Thymus (tissue), 11 donors: ENCODE measurements around the gene ADAMTS14. TPM values are rescaled to one million over a fixed set of nuclear protein-coding genes. Genes with fewer than 3 reads are reported as not detected.

Experiments used
- DNase-seq, 9 donors: peaks; one replicate each; pipeline ENCODE4 v3.0.0-alpha.2; 2013; ENCODE audit warnings: low spot score in 9 of 9, low read depth in 6 of 9, missing footprints in 1 of 9
- H3K27ac ChIP-seq, 2 donors: one replicate each; pipeline ENCODE4 v1.5.1; 2013; ENCODE audit warnings: control low read depth in 1 of 2, low read depth in 1 of 2, low read length in 1 of 2, mild to moderate bottlenecking in 1 of 2, moderate library complexity in 1 of 2
- H3K27me3 ChIP-seq, 2 donors: one replicate each; pipeline ENCODE4 v1.5.1; 2013; ENCODE audit warnings: low read length in 1 of 2; ENCODE audit not compliant: control insufficient read depth in 2 of 2, insufficient read depth in 1 of 2
- H3K36me3 ChIP-seq, 2 donors: one replicate each; pipeline ENCODE4 v1.5.1; 2013; ENCODE audit warnings: low read length in 1 of 2, mild to moderate bottlenecking in 1 of 2, moderate library complexity in 1 of 2; ENCODE audit not compliant: control insufficient read depth in 2 of 2, insufficient read depth in 2 of 2
- H3K4me1 ChIP-seq, 2 donors: one replicate each; pipeline ENCODE4 v1.5.1; 2013; ENCODE audit warnings: low read length in 2 of 2; ENCODE audit not compliant: control insufficient read depth in 2 of 2, insufficient read depth in 2 of 2
- H3K4me3 ChIP-seq, 2 donors: one replicate each; pipeline ENCODE4 v1.5.1; 2013; ENCODE audit warnings: low read length in 2 of 2, control low read depth in 1 of 2, mild to moderate bottlenecking in 1 of 2
- H3K9me3 ChIP-seq, 2 donors: one replicate each; pipeline ENCODE4 v1.5.1; 2013; ENCODE audit warnings: low read length in 1 of 2, mild to moderate bottlenecking in 1 of 2; ENCODE audit not compliant: control insufficient read depth in 2 of 2, insufficient read depth in 1 of 2
- WGBS: extraction: QIAGEN DNeasy Blood & Tissue Kit; methylation state at CpG from one replicate; pipeline ENCODE4 v1.1.7; 2013; 5-methylcytosine and 5-hydroxymethylcytosine counted together
- polyA plus RNA-seq: library from polyadenylated mRNA; stranded (reverse); fragments of 200-250 nt; gene quantifications from one replicate; pipeline ENCODE4 v1.2.3, GENCODE V29; 2013
- total RNA-seq: library from RNA; stranded (reverse); fragments of 120-200 nt; gene quantifications from one replicate; pipeline ENCODE4 v1.2.4, GENCODE V29; 2013
- donor health status: healthy.

Gene ADAMTS14
- total and polyA plus RNA-seq, 2 donors, result 1.2 to 1.8 TPM

DNA sequence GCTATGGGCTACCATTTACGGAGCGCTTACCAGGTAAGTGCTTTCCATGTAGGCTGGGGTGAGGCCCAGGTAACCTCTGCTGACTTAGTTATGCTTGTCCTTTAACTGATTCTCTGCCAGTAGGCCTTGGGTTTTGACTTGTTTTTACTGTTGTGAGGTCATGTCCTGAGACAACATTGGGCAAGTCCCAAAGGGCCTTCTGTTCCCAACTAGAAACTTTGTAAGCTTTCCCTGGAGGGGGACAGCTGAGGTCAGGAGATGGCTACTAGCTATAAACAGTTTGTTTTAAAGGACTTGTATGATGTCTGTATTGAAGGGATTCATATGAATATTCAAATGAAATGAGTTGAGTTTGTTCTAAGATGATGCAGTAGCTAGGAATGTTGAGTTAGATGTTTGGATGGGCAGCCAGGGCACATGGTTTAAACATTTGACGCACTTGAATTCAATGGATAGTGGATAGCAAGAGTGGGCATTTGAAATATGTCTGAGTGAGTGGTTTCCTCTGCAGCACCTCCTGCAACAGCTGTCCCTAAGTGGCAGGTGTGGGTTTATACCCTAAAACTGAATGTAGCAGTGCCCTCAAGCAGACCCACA, 133.4 kb downstream of the ADAMTS14 start:
- Histone ChIP-seq H3K27me3 (no peaks in the 10 kb centered on the region), H3K27ac (no peak overlapping the region), H3K4me1 (no peaks in the 10 kb centered on the region), H3K36me3 (no peaks in the 10 kb centered on the region), H3K9me3 (no peaks in the 10 kb centered on the region), H3K4me3 (no peak overlapping the region)
- DNase-seq, result no peak
- 97% methylated on average over 3 of the region's 3 CpGs for WGBS

DNA sequence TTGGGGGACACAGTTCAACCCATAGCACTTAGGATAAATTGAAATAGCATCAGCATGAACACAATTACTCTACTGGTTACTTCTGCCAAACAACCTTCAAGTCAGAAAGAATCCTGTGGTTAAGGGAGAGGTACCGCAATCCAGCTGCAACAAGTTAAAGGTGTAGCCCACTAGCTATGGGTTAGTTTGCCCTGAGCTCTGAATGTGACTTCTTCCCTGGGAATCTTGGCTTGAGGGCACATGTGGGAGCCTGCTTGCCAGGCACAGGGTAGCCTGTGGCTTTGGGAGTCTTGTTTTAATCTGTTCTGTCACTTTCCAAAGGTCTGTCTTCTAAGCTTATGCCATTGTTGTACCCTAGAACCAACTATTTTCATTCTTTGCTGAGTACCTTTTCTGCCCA, 134.5 kb downstream of the ADAMTS14 start:
- Histone ChIP-seq H3K4me3 (no peak overlapping the region), H3K27me3 (no peaks in the 10 kb centered on the region), H3K27ac (no peak overlapping the region), H3K9me3 (no peaks in the 10 kb centered on the region), H3K4me1 (no peaks in the 10 kb centered on the region), H3K36me3 (no peaks in the 10 kb centered on the region)
- no peak for DNase-seq
- WGBS, result 100% methylated on average over 1 of the region's 1 CpG

DNA sequence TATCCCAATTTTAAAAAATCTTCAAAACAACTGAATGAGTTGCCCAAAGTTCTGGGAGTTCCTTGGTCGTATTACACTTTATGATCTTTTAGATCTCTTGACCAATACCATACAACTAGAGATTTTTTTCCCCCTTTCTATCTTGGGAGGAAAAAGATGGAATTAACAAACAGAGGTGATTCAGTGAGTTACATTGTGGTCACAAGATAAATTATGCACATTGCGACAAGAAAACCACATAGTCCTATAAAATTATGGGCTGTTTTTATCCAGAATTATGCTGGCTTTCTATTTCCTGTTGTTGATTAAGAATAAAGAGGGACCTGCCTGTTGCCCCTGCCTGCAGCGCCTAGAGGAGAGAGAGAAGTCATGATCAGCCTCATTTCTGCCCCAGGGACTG, 135.2 kb downstream of the ADAMTS14 start:
- 35% methylated on average over 3 of the region's 3 CpGs for WGBS
- no peak for DNase-seq
- no peaks in the 10 kb centered on the region for H3K36me3 ChIP-seq

DNA sequence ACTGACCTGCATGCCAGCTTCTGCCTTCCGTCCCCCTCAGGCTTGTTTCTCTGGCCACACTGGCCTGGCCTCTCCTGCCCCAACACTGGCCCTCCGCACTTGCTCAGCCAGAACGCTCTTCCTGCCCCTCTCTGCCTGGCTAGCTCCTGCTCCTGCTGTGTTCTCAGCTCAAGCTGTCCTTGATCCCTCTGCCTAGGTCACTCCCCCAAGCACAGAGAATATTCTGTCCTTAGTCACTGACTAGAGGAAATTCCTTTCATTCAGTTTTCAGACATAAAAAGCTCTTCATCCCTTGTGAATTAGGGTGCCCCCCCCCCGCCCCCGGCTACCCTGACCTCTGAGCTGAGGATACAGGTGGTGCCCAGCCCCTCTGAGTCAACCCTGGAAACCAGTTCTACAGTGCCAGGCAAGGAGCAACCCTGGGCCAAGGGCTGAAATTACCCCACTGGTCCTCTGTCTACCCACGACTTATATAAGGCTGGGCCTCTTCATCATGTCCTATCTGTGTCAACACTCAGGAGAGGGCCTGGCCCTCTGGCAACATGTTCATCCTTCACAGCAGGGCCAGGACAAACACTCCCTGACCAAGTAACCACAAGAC, 136.8 kb downstream of the ADAMTS14 start:
- 91% methylated on average over 6 of the region's 6 CpGs for WGBS
- H3K4me1 ChIP-seq, result no peaks in the 10 kb centered on the region
- no peak overlapping the region for H3K27ac ChIP-seq
- H3K9me3 ChIP-seq, result no peaks in the 10 kb centered on the region
- H3K4me3 ChIP-seq, result no peak overlapping the region
- DNase-seq, result no peak
- H3K27me3 ChIP-seq, result no peaks in the 10 kb centered on the region
- no peaks in the 10 kb centered on the region for H3K36me3 ChIP-seq

More for the DNA sequence above, 135.2 kb downstream of the ADAMTS14 start:
- Histone ChIP-seq H3K4me1 (no peaks in the 10 kb centered on the region), H3K27me3 (no peaks in the 10 kb centered on the region), H3K9me3 (no peaks in the 10 kb centered on the region), H3K27ac (no peak overlapping the region), H3K4me3 (no peak overlapping the region)

DNA sequence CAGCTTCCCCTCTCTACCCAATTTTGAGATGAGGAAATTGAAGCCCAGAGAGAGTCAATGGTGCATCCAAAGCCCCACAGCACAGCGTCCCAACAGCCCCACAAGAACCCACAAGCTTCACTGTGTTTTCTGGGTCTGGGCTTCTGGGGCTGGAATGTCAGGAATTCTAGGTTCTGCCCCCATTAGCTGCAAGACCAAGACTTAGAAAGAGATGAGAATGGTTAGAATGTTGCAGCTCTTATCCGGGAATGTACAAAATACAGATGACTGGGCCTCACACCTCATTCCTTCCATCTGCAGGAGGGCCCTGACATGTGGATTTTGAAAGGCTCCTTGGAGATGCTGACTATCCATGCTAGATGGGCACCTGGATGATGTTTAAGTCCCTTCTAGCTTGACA, 137.4 kb downstream of the ADAMTS14 start:
- H3K27me3 ChIP-seq, result no peaks in the 10 kb centered on the region
- no peak overlapping the region for H3K4me3 ChIP-seq
- no peak overlapping the region for H3K27ac ChIP-seq
- H3K4me1 ChIP-seq, result no peaks in the 10 kb centered on the region
- WGBS, result 95% methylated on average over 2 of the region's 2 CpGs
- DNase-seq, result no peak
- no peaks in the 10 kb centered on the region for H3K9me3 ChIP-seq
- no peaks in the 10 kb centered on the region for H3K36me3 ChIP-seq

DNA sequence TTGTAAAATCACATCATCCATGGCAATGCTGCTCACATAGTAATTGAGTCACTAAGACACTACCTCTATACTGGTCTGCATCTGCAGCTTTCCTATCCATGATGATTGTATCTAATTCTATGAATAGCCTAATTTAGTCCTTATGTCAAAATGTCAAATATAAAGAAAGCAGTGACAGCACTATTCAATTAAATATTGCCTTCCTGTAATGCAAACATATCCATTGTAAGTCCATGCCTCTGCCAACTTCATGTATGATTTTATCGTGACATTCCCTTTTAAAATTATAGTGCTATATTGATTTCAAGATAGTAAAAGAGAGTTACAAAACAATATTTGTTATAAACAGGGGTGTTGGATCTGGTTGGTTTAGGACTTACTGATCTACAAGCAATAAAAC, 138.7 kb downstream of the ADAMTS14 start:
- DNase-seq, result no peak
- no peaks in the 10 kb centered on the region for H3K9me3 ChIP-seq
- no peak overlapping the region for H3K27ac ChIP-seq
- no peaks in the 10 kb centered on the region for H3K27me3 ChIP-seq
- no peak overlapping the region for H3K4me3 ChIP-seq
- H3K4me1 ChIP-seq, result peaks cover 0 to 7% of the 10 kb centered on the region in 2 donors
- 38% methylated on average over 1 of the region's 1 CpG for WGBS
- no peaks in the 10 kb centered on the region for H3K36me3 ChIP-seq

DNA sequence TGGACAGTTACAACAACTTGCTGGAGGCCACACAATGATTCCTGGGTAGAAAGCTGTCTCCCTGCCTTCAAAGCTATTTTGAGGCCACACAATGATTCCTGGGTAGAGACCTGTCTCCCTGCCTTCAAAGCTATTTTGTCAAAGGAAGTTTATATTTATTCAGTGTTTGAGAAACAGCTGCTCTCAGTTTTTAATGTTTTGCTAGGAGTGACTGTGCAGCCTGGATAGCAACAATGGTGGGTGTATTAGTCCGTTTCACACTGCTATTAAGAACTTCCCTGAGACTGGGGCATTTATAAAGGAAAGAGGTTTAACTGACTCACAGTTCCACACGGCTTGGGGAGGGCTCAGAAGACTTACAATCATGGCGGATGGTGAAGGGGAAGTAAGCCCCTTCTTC, 139.6 kb downstream of the ADAMTS14 start:
- WGBS, result 95% methylated on average over 3 of the region's 3 CpGs
- H3K27me3 ChIP-seq, result no peaks in the 10 kb centered on the region
- H3K9me3 ChIP-seq, result no peaks in the 10 kb centered on the region
- H3K36me3 ChIP-seq, result no peaks in the 10 kb centered on the region
- no peak overlapping the region for H3K4me3 ChIP-seq
- no peak overlapping the region for H3K27ac ChIP-seq
- H3K4me1 ChIP-seq, result peaks cover 2 to 13% of the 10 kb centered on the region in 2 donors
- no peak for DNase-seq

Other genes with a start within 250 kb of the ADAMTS14 start
- 0.28 TPM for gene NODAL, start 230.8 kb upstream of the ADAMTS14 start, total RNA-seq
- gene NODAL, start 230.8 kb upstream of the ADAMTS14 start, polyA plus RNA-seq, result 0.21 TPM
- 7.3 TPM for gene PALD1, start 193.7 kb upstream of the ADAMTS14 start, total RNA-seq
- gene PALD1, start 193.7 kb upstream of the ADAMTS14 start, polyA plus RNA-seq, result 10.3 TPM
- 9.1 TPM for gene PRF1, start 69.8 kb upstream of the ADAMTS14 start, total RNA-seq
- gene PRF1, start 69.8 kb upstream of the ADAMTS14 start, polyA plus RNA-seq, result 12.3 TPM
- gene TBATA, start 112.9 kb downstream of the ADAMTS14 start, total RNA-seq, result 134 TPM
- gene TBATA, start 112.9 kb downstream of the ADAMTS14 start, polyA plus RNA-seq, result 42.1 TPM
- gene SGPL1, start 143.4 kb downstream of the ADAMTS14 start, total RNA-seq, result 27.4 TPM
- gene SGPL1, start 143.4 kb downstream of the ADAMTS14 start, polyA plus RNA-seq, result 20.5 TPM
- 22.0 TPM for gene PCBD1, start 216.1 kb downstream of the ADAMTS14 start, total RNA-seq
- gene PCBD1, start 216.1 kb downstream of the ADAMTS14 start, polyA plus RNA-seq, result 59.0 TPM